ENCODE measurements around the gene ZNF292. TPM values are rescaled to one million over a fixed set of nuclear protein-coding genes. Genes with fewer than 3 reads are reported as not detected.

ZNF292 gene
- total RNA-seq: 18.9 and 21.7 TPM in 2 replicates

GRCh38 chr6:87154993-87155841 is at the start of gene ZNF292:
ZNF292 (plus strand) TSS chr6:87155565; CDS start chr6:87155592, 27 bp downstream.

Other genes starting within 250 kb of the ZNF292 start
- gene HTR1E, start 218.0 kb upstream of the ZNF292 start, total RNA-seq: not detected in 2 replicates
- gene CGA, start 60.5 kb upstream of the ZNF292 start, total RNA-seq: 0.16 TPM in 1 of 2 replicates, not detected in the other
- gene SMIM8, start 167.0 kb downstream of the ZNF292 start, total RNA-seq: 4.9 and 6.5 TPM in 2 replicates
- gene GJB7, start 173.7 kb downstream of the ZNF292 start, total RNA-seq: not detected in 2 replicates
- 1.4 and 2.4 TPM in 2 replicates for gene C6orf163, start 189.2 kb downstream of the ZNF292 start, total RNA-seq

All from bronchial smooth muscle cell (primary cell).